ENCODE measurements around the gene NFE2L3. TPM values are rescaled to one million over a fixed set of nuclear protein-coding genes. Genes with fewer than 3 reads are reported as not detected.

Gene NFE2L3
- total and polyA plus RNA-seq, 9 of the 15 experiments (the other 6 are each of a cell fraction or from before 2014, with no cell fraction given), result 2.9 to 16.9 (median 12.4) TPM

DNA sequence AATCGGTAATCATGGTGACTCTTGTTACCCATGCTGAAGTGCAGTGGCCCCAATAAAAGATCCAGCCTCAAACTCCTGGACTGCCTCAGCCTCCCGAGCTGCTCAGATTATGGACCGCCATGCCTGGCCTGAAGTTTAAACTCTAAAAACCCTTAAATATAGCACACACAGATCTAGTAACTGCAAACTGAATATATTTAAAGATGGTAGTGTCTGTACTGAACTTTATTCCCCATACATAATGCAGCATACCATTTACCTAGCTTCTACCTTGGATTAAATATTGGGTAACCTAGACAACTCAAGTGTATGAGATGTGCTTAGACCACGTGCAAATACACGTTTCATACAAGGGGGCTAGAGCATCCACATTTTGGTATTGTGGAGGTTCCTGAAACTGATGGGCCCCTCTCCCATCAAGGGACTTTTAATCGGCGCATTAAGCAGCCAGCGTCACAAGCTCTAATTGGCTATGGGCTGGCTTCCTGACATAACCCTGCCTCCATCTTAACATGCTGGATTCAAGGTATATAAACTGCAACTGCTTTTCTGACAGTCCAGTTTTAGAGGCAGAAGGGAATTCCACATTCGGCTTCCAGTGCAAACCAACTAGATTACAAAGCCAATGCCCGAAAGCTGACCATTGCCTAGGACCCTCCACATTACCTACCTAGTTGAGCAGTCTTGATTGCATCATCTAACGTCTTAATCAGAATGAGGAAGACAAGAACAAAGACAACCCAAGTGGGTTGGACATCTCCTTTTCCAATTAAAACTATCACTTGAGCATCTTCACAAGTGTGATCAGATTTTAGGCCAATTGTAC, 35.6 kb downstream of the NFE2L3 start (continued):
- TF ChIP-seq TAL1 (IDR thresholded peaks at IDR 0.05), result no peak
- no peak for TF ChIP-seq HLTF (IDR thresholded peaks at IDR 0.05)
- TF ChIP-seq, protein P1, sequence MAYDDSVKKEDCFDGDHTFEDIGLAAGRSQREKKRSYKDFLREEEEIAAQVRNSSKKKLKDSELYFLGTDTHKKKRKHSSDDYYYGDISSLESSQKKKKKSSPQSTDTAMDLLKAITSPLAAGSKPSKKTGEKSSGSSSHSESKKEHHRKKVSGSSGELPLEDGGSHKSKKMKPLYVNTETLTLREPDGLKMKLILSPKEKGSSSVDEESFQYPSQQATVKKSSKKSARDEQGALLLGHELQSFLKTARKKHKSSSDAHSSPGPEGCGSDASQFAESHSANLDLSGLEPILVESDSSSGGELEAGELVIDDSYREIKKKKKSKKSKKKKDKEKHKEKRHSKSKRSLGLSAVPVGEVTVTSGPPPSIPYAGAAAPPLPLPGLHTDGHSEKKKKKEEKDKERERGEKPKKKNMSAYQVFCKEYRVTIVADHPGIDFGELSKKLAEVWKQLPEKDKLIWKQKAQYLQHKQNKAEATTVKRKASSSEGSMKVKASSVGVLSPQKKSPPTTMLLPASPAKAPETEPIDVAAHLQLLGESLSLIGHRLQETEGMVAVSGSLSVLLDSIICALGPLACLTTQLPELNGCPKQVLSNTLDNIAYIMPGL (CRISPR knock-in tag; IDR thresholded peaks at IDR 0.05), result 0 out of 2 replicates have a peak, but pooled peaks have one; percentile 18
- TF ChIP-seq, protein P2, sequence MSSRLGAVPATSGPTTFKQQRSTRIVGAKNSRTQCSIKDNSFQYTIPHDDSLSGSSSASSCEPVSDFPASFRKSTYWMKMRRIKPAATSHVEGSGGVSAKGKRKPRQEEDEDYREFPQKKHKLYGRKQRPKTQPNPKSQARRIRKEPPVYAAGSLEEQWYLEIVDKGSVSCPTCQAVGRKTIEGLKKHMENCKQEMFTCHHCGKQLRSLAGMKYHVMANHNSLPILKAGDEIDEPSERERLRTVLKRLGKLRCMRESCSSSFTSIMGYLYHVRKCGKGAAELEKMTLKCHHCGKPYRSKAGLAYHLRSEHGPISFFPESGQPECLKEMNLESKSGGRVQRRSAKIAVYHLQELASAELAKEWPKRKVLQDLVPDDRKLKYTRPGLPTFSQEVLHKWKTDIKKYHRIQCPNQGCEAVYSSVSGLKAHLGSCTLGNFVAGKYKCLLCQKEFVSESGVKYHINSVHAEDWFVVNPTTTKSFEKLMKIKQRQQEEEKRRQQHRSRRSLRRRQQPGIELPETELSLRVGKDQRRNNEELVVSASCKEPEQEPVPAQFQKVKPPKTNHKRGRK (tag; IDR thresholded peaks at IDR 0.05), result no peak
- TF ChIP-seq STAT5B (CRISPR knock-in tag; IDR thresholded peaks at IDR 0.05), result no peak
- TF ChIP-seq, protein P3, sequence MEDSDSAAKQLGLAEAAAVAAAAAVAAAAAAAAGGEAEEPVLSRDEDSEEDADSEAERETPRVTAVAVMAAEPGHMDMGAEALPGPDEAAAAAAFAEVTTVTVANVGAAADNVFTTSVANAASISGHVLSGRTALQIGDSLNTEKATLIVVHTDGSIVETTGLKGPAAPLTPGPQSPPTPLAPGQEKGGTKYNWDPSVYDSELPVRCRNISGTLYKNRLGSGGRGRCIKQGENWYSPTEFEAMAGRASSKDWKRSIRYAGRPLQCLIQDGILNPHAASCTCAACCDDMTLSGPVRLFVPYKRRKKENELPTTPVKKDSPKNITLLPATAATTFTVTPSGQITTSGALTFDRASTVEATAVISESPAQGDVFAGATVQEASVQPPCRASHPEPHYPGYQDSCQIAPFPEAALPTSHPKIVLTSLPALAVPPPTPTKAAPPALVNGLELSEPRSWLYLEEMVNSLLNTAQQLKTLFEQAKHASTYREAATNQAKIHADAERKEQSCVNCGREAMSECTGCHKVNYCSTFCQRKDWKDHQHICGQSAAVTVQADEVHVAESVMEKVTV (CRISPR knock-in tag; IDR thresholded peaks at IDR 0.05), result no peak
- TF ChIP-seq ZFP1 (CRISPR knock-in tag; IDR thresholded peaks at IDR 0.05), result 0 out of 2 replicates have a peak, but pooled peaks have one; percentile 9
- TF ChIP-seq NCOA6 (IDR thresholded peaks at IDR 0.05), result no peak; the same call in 1 of the 2 replicates
- TF ChIP-seq, protein P4, sequence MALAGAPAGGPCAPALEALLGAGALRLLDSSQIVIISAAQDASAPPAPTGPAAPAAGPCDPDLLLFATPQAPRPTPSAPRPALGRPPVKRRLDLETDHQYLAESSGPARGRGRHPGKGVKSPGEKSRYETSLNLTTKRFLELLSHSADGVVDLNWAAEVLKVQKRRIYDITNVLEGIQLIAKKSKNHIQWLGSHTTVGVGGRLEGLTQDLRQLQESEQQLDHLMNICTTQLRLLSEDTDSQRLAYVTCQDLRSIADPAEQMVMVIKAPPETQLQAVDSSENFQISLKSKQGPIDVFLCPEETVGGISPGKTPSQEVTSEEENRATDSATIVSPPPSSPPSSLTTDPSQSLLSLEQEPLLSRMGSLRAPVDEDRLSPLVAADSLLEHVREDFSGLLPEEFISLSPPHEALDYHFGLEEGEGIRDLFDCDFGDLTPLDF (CRISPR knock-in tag; IDR thresholded peaks at IDR 0.05), result no peak; the same call in 1 of the 2 replicates
- TF ChIP-seq SRSF1 (IDR thresholded peaks at IDR 0.05; ENCODE audit: low read depth, low read length), result no peak
- TF ChIP-seq RFX7 (CRISPR knock-in tag; IDR thresholded peaks at IDR 0.05), result 0 out of 2 replicates have a peak, but pooled peaks have one; percentile 57
- no peak; the same call in 1 of the 2 replicates for TF ChIP-seq TEAD2 (tag; IDR thresholded peaks at IDR 0.05)
- TF ChIP-seq, protein P5, sequence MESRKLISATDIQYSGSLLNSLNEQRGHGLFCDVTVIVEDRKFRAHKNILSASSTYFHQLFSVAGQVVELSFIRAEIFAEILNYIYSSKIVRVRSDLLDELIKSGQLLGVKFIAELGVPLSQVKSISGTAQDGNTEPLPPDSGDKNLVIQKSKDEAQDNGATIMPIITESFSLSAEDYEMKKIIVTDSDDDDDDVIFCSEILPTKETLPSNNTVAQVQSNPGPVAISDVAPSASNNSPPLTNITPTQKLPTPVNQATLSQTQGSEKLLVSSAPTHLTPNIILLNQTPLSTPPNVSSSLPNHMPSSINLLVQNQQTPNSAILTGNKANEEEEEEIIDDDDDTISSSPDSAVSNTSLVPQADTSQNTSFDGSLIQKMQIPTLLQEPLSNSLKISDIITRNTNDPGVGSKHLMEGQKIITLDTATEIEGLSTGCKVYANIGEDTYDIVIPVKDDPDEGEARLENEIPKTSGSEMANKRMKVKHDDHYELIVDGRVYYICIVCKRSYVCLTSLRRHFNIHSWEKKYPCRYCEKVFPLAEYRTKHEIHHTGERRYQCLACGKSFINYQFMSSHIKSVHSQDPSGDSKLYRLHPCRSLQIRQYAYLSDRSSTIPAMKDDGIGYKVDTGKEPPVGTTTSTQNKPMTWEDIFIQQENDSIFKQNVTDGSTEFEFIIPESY (CRISPR knock-in tag; IDR thresholded peaks at IDR 0.05), result no peak
- no peak for TF ChIP-seq ZKSCAN1 (IDR thresholded peaks at IDR 0.05; ENCODE audit: low read depth, low read length)
- no peak for TF ChIP-seq LEF1 (IDR thresholded peaks at IDR 0.05)
- no peak for TF ChIP-seq FOXA1 (IDR thresholded peaks at IDR 0.05; ENCODE audit: borderline replicate concordance)
- TF ChIP-seq TRIM24 (IDR thresholded peaks at IDR 0.05), result peak; percentile 39 to 45; a peak in 2 of 4 replicates
